Stimulated activated memory B cell treated with anti-CD40 and anti-IgM and Interleukin-4, amounts not matched to agents 10 μg/mL and 1 μg/mL and 100 μg/mL, for 72 hours (primary cell): ENCODE results near the gene XPNPEP1.

Experiments used
- ATAC-seq: fragments of 150-1000 bp; cut with Tn5 transposase; 2 replicates; pipeline ENCODE4 v1.10.0; 2021
- H3K27ac Mint-ChIP-seq: one replicate; pipeline ENCODE4 v1.8.0; 2022; ENCODE audit warnings: mild to moderate bottlenecking, mixed read lengths
- H3K27me3 Mint-ChIP-seq: one replicate; pipeline ENCODE4 v1.8.0; 2022; ENCODE audit warnings: mixed read lengths
- H3K36me3 Mint-ChIP-seq: one replicate; pipeline ENCODE4 v1.8.0; 2022; ENCODE audit warnings: mixed read lengths
- H3K4me1 Mint-ChIP-seq: one replicate; pipeline ENCODE4 v1.8.0; 2022; ENCODE audit warnings: mixed read lengths
- H3K4me3 Mint-ChIP-seq: one replicate; pipeline ENCODE4 v1.8.0; 2022; ENCODE audit warnings: mild to moderate bottlenecking, moderate library complexity, mixed read lengths
- H3K9me3 Mint-ChIP-seq: one replicate; pipeline ENCODE4 v1.8.0; 2022; ENCODE audit warnings: mixed read lengths

The XPNPEP1 gene

DNA sequence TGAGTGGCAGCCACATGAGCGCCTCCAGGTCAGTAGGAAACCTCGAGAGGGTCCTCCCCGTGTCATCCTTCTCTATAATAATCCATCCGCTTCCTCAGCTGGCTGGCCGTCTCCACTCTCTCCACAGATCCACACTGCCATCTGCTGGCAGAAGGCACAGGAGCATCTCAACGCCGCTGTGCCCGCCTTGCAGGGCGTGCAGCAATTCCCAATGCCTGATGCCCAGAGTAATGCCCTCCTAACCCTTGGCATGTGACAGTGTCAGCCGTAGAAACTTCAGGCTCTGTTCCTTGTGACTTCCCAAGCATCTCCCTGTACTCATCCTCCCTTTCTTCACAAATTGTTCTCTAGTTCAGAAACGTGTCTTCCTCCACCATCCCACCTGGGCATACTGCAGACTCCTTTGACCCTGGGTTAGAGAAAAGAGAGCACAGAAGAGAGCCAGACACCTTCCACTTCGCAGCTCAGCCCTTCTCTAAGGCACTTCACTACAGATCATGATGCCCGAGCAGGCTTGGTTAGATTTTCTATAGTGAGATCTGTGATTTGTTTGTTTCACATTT, 70.8 kb downstream of the XPNPEP1 start:
- H3K27ac Mint-ChIP-seq = no peak overlapping the region
- H3K36me3 Mint-ChIP-seq = no peaks in the 10 kb centered on the region
- H3K27me3 Mint-ChIP-seq = peaks cover 12% of the 10 kb centered on the region
- H3K4me1 Mint-ChIP-seq = peaks cover 10% of the 10 kb centered on the region
- H3K9me3 Mint-ChIP-seq = no peaks in the 10 kb centered on the region
- peak; percentile 77 for ATAC-seq
- no peak overlapping the region for H3K4me3 Mint-ChIP-seq

GRCh38 chr10:109851616-109852474, 71.5 kb downstream of the XPNPEP1 start:
- no peak overlapping the region for H3K27ac Mint-ChIP-seq
- H3K4me3 Mint-ChIP-seq = no peak overlapping the region
- no peaks in the 10 kb centered on the region for H3K9me3 Mint-ChIP-seq

DNA sequence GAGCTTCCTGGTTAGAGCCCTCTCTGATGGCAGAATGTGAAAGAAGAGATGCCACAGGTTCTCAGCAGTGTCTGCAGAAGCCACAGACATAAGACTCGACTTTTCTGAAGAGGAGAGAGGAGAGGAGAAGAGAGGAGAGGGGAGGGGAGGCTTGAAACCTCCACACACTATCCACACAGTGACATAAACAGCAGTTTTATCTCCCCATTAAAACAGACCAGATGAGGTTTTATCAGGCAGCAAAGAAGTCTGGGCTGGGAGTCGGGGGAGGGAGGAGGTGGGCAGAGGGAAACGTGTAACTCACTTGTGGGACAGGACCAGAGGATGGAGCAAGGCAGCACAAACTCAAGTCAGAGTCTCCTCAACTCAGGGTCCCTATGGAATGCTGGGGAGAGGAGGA, 76.5 kb downstream of the XPNPEP1 start:
- no peak overlapping the region for H3K4me3 Mint-ChIP-seq
- no peak for ATAC-seq
- no peaks in the 10 kb centered on the region for H3K4me1 Mint-ChIP-seq
- H3K27ac Mint-ChIP-seq = no peak overlapping the region
- no peaks in the 10 kb centered on the region for H3K36me3 Mint-ChIP-seq
- H3K27me3 Mint-ChIP-seq = peaks cover 24% of the 10 kb centered on the region
- no peaks in the 10 kb centered on the region for H3K9me3 Mint-ChIP-seq

More at GRCh38 chr10:109851616-109852474, 71.5 kb downstream of the XPNPEP1 start:
- ATAC-seq = no peak
- H3K36me3 Mint-ChIP-seq = no peaks in the 10 kb centered on the region
- peaks cover 10% of the 10 kb centered on the region for H3K4me1 Mint-ChIP-seq
- peaks cover 12% of the 10 kb centered on the region for H3K27me3 Mint-ChIP-seq

DNA sequence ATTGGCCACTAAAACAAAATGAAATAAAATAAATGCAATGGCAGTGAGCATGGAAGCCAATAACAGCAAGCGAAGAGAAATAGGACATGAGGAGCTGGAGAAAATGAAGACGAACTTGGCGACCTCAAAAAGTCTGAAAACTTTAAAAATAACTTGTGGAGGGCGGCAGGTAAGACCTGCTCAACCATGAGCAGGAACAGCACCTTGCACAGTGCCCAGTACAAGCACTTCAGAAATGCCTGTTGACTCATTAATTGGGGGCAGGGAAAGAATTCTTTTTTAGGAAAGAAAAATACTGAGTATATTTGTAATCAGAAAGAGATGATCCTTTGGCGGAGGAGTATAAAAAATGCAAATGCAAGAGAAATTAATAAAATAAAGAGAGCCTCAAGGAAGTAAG, 78.0 kb downstream of the XPNPEP1 start:
- no peaks in the 10 kb centered on the region for H3K9me3 Mint-ChIP-seq
- H3K27ac Mint-ChIP-seq = no peak overlapping the region
- H3K4me3 Mint-ChIP-seq = no peak overlapping the region
- ATAC-seq = no peak
- H3K27me3 Mint-ChIP-seq = peaks cover 23% of the 10 kb centered on the region
- no peaks in the 10 kb centered on the region for H3K4me1 Mint-ChIP-seq
- H3K36me3 Mint-ChIP-seq = no peaks in the 10 kb centered on the region

DNA sequence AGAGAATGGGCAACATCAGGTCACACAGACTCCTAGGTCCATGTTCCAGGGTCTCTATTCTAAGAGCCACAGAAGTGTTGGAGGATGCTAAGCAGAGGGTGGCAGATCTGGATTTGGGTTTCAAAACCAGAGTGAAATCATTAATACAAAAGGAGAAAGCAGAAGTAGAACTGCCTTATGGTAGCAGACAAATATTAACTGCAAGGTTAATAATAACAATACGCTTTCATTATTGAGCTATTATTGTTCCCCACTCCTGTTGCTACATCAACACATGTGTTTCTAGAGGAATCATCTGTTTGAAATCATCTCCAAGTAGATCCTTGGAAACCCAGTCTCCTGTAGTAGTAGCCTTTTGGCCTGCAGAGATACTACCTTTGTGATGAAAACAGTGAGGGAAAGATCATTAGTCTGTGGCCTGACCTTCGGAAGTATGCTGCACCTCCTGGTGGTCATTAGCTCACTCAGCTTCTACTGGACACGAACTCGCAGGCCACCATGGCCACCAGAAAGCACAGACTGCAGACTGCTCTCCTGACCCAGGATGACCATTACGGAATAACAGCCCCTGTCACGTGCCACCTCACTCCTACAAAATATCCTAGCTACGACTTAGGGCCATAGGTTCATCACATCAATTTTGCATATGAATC, 84.6 kb downstream of the XPNPEP1 start:
- Mint-ChIP-seq H3K4me1 (no peaks in the 10 kb centered on the region), H3K27me3 (peaks cover 30% of the 10 kb centered on the region), H3K9me3 (no peaks in the 10 kb centered on the region)

GRCh38 chr10:109837384-109837783, 85.9 kb downstream of the XPNPEP1 start:
- Mint-ChIP-seq H3K27ac (no peak overlapping the region), H3K27me3 (peaks cover 24% of the 10 kb centered on the region), H3K4me3 (no peak overlapping the region), H3K4me1 (no peaks in the 10 kb centered on the region), H3K36me3 (no peaks in the 10 kb centered on the region), H3K9me3 (no peaks in the 10 kb centered on the region)
- no peak for ATAC-seq

More for the DNA sequence above, 84.6 kb downstream of the XPNPEP1 start:
- H3K27ac Mint-ChIP-seq = no peak overlapping the region
- no peak overlapping the region for H3K4me3 Mint-ChIP-seq
- no peaks in the 10 kb centered on the region for H3K36me3 Mint-ChIP-seq
- no peak for ATAC-seq

- no peaks in the 10 kb centered on the region for H3K4me1 Mint-ChIP-seq
Observed at GRCh38 chr10:109835257-109835656, 88.1 kb downstream of the XPNPEP1 start.

DNA sequence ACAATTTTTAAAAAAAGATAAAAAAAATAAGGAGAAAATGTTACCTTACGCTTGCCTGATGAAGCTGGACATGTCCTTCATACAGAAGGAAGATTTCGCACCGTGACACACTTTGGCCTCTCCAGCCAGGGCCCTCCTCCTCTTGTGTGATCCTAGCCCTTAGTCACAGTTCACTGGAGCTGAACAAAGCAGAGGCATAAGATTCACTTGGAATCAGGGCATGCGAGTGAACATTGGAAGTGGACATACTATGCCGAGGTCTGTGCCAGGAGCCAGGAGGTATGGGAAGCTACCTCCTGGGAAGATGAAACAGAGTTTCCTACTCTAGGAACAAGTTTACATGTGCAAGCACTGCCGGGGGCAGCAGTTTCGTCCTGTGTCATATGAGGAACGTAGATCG, 91.5 kb downstream of the XPNPEP1 start:
- Mint-ChIP-seq H3K4me3 (no peak overlapping the region), H3K36me3 (no peaks in the 10 kb centered on the region), H3K27me3 (peaks cover 18% of the 10 kb centered on the region), H3K9me3 (peaks cover 7% of the 10 kb centered on the region), H3K4me1 (no peaks in the 10 kb centered on the region), H3K27ac (no peak overlapping the region)
- no peak for ATAC-seq

More at GRCh38 chr10:109835257-109835656, 88.1 kb downstream of the XPNPEP1 start:
- peaks cover 18% of the 10 kb centered on the region for H3K27me3 Mint-ChIP-seq
- H3K4me3 Mint-ChIP-seq = no peak overlapping the region
- H3K27ac Mint-ChIP-seq = no peak overlapping the region
- ATAC-seq = no peak
- peaks cover 7% of the 10 kb centered on the region for H3K9me3 Mint-ChIP-seq
- no peaks in the 10 kb centered on the region for H3K36me3 Mint-ChIP-seq

DNA sequence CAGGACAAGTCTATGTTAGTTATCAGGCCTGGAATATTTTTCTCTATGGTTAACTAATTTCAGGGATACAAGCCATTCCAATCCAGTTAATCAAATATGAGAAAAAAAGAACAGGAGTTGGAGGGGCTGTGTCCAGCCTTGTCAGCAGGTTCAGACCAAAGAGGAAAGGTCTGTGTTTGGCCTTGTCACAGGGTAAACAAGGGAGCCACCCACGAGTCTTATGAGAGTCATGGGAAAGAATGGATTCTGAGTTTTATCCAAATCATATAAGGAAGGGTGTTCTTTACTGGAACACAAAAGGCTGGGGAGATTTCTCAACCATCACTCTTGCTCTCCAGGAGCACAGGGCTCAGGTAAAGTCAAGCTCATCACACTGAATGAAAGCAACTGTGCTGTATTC, 99.1 kb downstream of the XPNPEP1 start:
- no peaks in the 10 kb centered on the region for H3K9me3 Mint-ChIP-seq
- ATAC-seq = no peak
- H3K36me3 Mint-ChIP-seq = no peaks in the 10 kb centered on the region
- H3K4me3 Mint-ChIP-seq = no peak overlapping the region
- peaks cover 40% of the 10 kb centered on the region for H3K27me3 Mint-ChIP-seq
- H3K4me1 Mint-ChIP-seq = no peaks in the 10 kb centered on the region
- no peak overlapping the region for H3K27ac Mint-ChIP-seq

- no peaks in the 10 kb centered on the region for H3K36me3 Mint-ChIP-seq
- H3K9me3 Mint-ChIP-seq = no peaks in the 10 kb centered on the region
- H3K4me1 Mint-ChIP-seq = no peaks in the 10 kb centered on the region
- H3K27ac Mint-ChIP-seq = no peak overlapping the region
- no peak for ATAC-seq
- H3K27me3 Mint-ChIP-seq = peaks cover 40% of the 10 kb centered on the region
- H3K4me3 Mint-ChIP-seq = no peak overlapping the region
Observed at GRCh38 chr10:109823196-109823595, 100.1 kb downstream of the XPNPEP1 start.

DNA sequence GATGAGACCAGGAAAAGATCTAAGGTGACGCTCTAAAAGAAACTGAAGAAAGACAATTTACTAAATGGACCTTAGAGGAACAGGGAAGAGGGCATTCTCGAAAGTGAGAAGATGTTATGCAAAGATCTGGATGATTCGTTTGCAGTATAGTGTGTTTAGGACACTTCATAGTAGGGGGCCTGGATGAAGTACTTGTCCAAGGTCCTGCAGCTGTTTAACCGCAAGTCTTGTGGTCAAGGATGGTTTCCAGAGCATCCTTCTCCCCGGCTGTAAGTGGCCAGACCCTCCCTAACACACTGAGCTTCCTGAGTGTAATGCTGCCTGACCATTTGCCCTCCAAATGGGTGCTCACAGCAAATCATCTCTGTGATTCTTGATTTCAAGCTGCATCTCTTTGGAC, 101.6 kb downstream of the XPNPEP1 start:
- no peak overlapping the region for H3K4me3 Mint-ChIP-seq
- H3K27me3 Mint-ChIP-seq = peaks cover 40% of the 10 kb centered on the region
- H3K4me1 Mint-ChIP-seq = no peaks in the 10 kb centered on the region
- no peak for ATAC-seq
- no peaks in the 10 kb centered on the region for H3K9me3 Mint-ChIP-seq
- no peaks in the 10 kb centered on the region for H3K36me3 Mint-ChIP-seq
- H3K27ac Mint-ChIP-seq = no peak overlapping the region

GRCh38 chr10:109820620-109821405, 102.5 kb downstream of the XPNPEP1 start:
- Mint-ChIP-seq H3K4me3 (no peak overlapping the region), H3K27me3 (peaks cover 38% of the 10 kb centered on the region), H3K27ac (no peak overlapping the region), H3K4me1 (no peaks in the 10 kb centered on the region), H3K36me3 (no peaks in the 10 kb centered on the region), H3K9me3 (no peaks in the 10 kb centered on the region)
- ATAC-seq = no peak

DNA sequence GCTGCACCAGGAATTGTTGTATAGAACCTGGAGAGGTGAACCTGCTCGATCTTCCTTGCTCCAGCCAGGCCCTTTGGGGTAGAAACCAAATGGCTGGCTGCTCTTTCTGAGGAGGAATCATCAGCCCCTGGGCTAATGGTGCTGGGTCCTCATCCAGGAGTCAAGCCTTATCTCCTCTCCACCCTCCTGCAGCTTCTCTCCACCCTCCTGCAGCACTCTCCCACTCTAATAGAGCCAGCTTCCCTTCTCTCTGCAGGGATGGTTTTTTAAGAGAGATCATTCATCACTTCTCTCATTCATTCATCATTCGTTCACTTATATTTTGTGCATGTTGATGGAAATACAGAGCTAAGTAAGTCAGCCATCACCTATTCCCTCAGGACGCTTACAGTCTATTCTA, 103.5 kb downstream of the XPNPEP1 start:
- H3K4me3 Mint-ChIP-seq = no peak overlapping the region
- H3K27ac Mint-ChIP-seq = no peak overlapping the region
- H3K27me3 Mint-ChIP-seq = peaks cover 30% of the 10 kb centered on the region
- no peaks in the 10 kb centered on the region for H3K36me3 Mint-ChIP-seq
- ATAC-seq = no peak
- H3K9me3 Mint-ChIP-seq = no peaks in the 10 kb centered on the region
- no peaks in the 10 kb centered on the region for H3K4me1 Mint-ChIP-seq
